DOHH2 (cell line): ENCODE measurements around the gene ZNF99.

ENCODE experiments used
- EZH2phosphoT487 ChIP-seq: fragments of 200-600 bp; sonication (generic); IDR thresholded peaks from 2 replicates; pipeline ENCODE4 v1.6.1; 2017; ENCODE audit warnings: borderline replicate concordance, mild to moderate bottlenecking, antibody characterized with exemption, low read length, moderate library complexity, mixed read lengths
- TF ChIP-seq, protein P1 (sequence below): fragments of 200-600 bp; sonication (generic); IDR thresholded peaks from one replicate; pipeline ENCODE4 v1.5.1; 2014; ENCODE audit warnings: antibody characterized with exemption, mild to moderate bottlenecking, low read depth, low read length; ENCODE audit not compliant: poor library complexity, severe bottlenecking

DNA sequence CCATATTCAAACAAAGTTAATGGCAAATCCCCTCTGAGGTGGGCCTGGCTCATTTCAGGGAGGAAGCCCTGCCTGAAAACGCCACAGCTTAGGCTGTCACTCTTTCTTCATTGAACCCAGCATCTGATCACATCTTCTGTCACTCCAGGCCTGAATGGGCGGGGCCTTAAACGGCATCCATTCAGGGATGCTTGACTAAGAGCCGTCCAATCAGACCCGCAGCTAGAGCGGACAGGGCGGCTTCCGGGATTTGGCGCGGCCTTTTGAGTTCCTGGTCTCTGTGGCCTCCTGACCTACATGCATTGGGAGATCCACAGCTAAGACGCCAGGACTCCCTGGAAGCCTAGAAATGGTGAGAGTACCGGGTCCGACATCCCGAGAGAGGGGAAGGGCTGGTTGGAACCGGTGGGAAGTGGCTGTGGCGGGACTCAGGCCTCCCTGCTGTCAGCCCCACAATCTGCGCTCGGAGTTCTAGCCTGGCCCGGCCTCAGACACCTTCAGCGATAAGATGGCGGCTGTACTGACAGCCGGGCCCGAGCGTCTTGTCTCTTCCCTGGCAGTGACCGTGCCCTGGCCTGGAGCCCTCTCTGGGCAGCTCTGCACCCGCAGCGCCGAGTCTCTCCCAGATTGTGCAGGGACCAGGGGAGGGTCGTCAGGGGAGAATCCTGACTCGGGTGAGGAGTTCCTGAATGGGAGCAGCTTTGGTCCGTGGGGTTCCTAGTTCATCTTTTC, 48.2 kb upstream of the ZNF99 start, which contains the start of gene ZNF723:
- TF ChIP-seq, protein P1, sequence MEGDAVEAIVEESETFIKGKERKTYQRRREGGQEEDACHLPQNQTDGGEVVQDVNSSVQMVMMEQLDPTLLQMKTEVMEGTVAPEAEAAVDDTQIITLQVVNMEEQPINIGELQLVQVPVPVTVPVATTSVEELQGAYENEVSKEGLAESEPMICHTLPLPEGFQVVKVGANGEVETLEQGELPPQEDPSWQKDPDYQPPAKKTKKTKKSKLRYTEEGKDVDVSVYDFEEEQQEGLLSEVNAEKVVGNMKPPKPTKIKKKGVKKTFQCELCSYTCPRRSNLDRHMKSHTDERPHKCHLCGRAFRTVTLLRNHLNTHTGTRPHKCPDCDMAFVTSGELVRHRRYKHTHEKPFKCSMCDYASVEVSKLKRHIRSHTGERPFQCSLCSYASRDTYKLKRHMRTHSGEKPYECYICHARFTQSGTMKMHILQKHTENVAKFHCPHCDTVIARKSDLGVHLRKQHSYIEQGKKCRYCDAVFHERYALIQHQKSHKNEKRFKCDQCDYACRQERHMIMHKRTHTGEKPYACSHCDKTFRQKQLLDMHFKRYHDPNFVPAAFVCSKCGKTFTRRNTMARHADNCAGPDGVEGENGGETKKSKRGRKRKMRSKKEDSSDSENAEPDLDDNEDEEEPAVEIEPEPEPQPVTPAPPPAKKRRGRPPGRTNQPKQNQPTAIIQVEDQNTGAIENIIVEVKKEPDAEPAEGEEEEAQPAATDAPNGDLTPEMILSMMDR = no peak
- no peak for TF ChIP-seq EZH2phosphoT487
